Lower lobe of right lung (tissue), 2 donors: ENCODE results near the gene CYTH4. TPM values are rescaled to one million over a fixed set of nuclear protein-coding genes. Genes with fewer than 3 reads are reported as not detected.

Experiments used
- ATAC-seq, 2 donors: fragments of 200-7000 bp; cut with Tn5 transposase; one replicate each; pipeline ENCODE4 v1.9.1; 2020 to 2022; ENCODE audit warnings: mild to moderate bottlenecking in 2 of 2, moderate library complexity in 2 of 2
- DNase-seq: peaks from one replicate; pipeline ENCODE4 v3.0.0-alpha.2; 2020
- H3K27ac ChIP-seq: fragments of 200-600 bp; one replicate; pipeline ENCODE4 v1.8.0; 2022
- H3K27me3 ChIP-seq: fragments of 200-600 bp; one replicate; pipeline ENCODE4 v1.8.0; 2022; ENCODE audit warnings: low read depth
- H3K36me3 ChIP-seq: fragments of 200-600 bp; one replicate; pipeline ENCODE4 v1.8.0; 2022; ENCODE audit warnings: mild to moderate bottlenecking
- H3K4me1 ChIP-seq: fragments of 200-600 bp; one replicate; pipeline ENCODE4 v1.8.0; 2022
- H3K4me3 ChIP-seq: fragments of 200-600 bp; one replicate; pipeline ENCODE4 v1.8.0; 2022; ENCODE audit warnings: mild to moderate bottlenecking
- H3K9me3 ChIP-seq: fragments of 200-600 bp; one replicate; pipeline ENCODE4 v1.8.0; 2022
- CTCF ChIP-seq: fragments of 200-600 bp; IDR thresholded peaks from one replicate; pipeline ENCODE4 v1.8.0; 2022; ENCODE audit warnings: antibody characterized with exemption, mild to moderate bottlenecking
- intact Hi-C: fragments of 100-400 bp; cut with DNase I; formaldehyde crosslinking; loops from one replicate; pipeline ENCODE4 v1.11.0; 2022
- total RNA-seq: library from RNA; stranded (reverse); fragmentation: NEBNext Ultra II Directional; extraction: Animal tissue kit (Norgen Biotek cat#: 25700); gene quantifications from one replicate; pipeline ENCODE4 v1.2.1, GENCODE V29; 2021
- donor health status: DM: no; HTN: yes; CAD: no; lungs with severe emphysema.

The CYTH4 gene
- total RNA-seq, 1 donor from 2014 or later, result 45.4 TPM

- ATAC-seq (no peak), DNase-seq (no peak)
- no peaks in the 10 kb centered on the region for H3K36me3 ChIP-seq
- no peak overlapping the region for H3K27ac ChIP-seq
- no peak for TF ChIP-seq CTCF
- intact Hi-C loops, result no loop called here
- no peaks in the 10 kb centered on the region for H3K9me3 ChIP-seq
- peaks cover 35% of the 10 kb centered on the region for H3K4me1 ChIP-seq
- H3K4me3 ChIP-seq, result no peak overlapping the region
- peaks cover 3% of the 10 kb centered on the region for H3K27me3 ChIP-seq
Observed at GRCh38 chr22:37314315-37315074, 32.2 kb downstream of the CYTH4 start.

- intact Hi-C loops, result no loop called here
- DNase-seq (no peak), ATAC-seq (no peak)
- no peak for TF ChIP-seq CTCF
- Histone ChIP-seq H3K27ac (no peak overlapping the region), H3K36me3 (no peaks in the 10 kb centered on the region), H3K4me1 (peaks cover 16% of the 10 kb centered on the region), H3K9me3 (no peaks in the 10 kb centered on the region), H3K27me3 (peaks cover 3% of the 10 kb centered on the region), H3K4me3 (no peak overlapping the region)
Observed at GRCh38 chr22:37316405-37316804, 34.1 kb downstream of the CYTH4 start.

GRCh38 chr22:37316875-37317371 is 34.6 kb downstream of the CYTH4 start:
- intact Hi-C loops, result no loop called here
- Histone ChIP-seq H3K4me3 (no peak overlapping the region), H3K27me3 (peaks cover 3% of the 10 kb centered on the region), H3K27ac (no peak overlapping the region), H3K9me3 (no peaks in the 10 kb centered on the region), H3K36me3 (no peaks in the 10 kb centered on the region), H3K4me1 (peaks cover 12% of the 10 kb centered on the region)
- DNase-seq, result peak; percentile 78
- peak; percentile 87 to 89 for ATAC-seq
- TF ChIP-seq CTCF, result peak; percentile 86

GRCh38 chr22:37317698-37318210 is 35.4 kb downstream of the CYTH4 start:
- Histone ChIP-seq H3K36me3 (no peaks in the 10 kb centered on the region), H3K27ac (no peak overlapping the region), H3K4me1 (peaks cover 12% of the 10 kb centered on the region), H3K9me3 (no peaks in the 10 kb centered on the region), H3K27me3 (peaks cover 8% of the 10 kb centered on the region), H3K4me3 (no peak overlapping the region)
- DNase-seq (no peak), ATAC-seq (no peak)
- intact Hi-C loops, result no loop called here
- TF ChIP-seq CTCF, result no peak

- Histone ChIP-seq H3K9me3 (no peaks in the 10 kb centered on the region), H3K4me3 (no peak overlapping the region), H3K27ac (no peak overlapping the region), H3K36me3 (no peaks in the 10 kb centered on the region), H3K27me3 (peaks cover 16% of the 10 kb centered on the region), H3K4me1 (peaks cover 12% of the 10 kb centered on the region)
- TF ChIP-seq CTCF, result no peak
- intact Hi-C loops, result no loop called here
- no peak for ATAC-seq
- no peak for DNase-seq
Observed at GRCh38 chr22:37318364-37319109, 36.2 kb downstream of the CYTH4 start.
